ENCODE data around the gene SHISAL1. TPM values are rescaled to one million over a fixed set of nuclear protein-coding genes. Genes with fewer than 3 reads are reported as not detected.

The SHISAL1 gene
- total RNA-seq, 1 experiment from 2014 or later: 2.9 TPM

DNA sequence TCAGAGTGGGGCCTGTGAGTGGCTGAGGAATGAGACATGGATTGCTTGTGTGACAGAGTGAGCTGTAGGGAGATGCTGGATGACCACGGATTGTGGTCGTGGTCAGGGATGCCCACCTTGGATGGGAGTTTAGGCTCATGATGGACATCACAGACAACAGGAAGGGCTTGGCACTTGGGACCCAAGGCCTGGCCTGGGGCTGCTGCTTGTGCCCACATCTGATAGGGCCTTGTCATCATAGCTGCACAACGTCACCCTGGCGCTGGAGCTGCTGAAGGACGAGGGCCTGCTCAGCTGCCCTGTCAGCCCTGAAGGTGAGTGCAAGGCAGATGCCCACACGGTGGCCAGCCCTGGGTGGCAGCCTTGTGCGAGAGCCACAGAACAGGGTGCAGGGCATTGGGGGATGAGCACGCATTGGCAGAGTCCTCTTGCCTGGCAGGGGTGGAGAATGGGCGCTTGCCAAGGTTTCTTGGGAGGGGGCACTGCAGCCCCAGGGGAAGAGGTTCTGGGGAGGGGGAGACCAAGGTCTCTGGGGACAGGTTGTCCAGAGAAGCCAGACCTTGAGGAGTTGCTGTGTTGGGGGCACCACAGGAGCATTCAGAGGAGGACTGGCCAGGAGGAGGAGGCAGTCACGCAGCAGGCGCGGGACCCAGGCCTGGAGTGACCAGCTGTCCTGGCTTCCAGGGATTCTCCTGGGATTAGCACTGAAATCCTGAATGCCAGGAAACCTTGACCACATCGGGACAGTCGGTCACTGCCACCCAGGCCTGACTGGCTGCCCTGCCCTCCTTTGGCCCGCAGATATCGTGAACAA is 107.0 kb downstream of the SHISAL1 start:
- Histone ChIP-seq H3K56ac (ENCODE audit: insufficient read length, low read depth, low read length) (no peak overlapping the region), H2BK15ac (ENCODE audit: low read depth, low read length) (no peak overlapping the region), H3K23me2 (ENCODE audit: insufficient read length, low read depth, low read length, poor library complexity, severe bottlenecking) (no peaks in the 10 kb centered on the region), H3K23ac (ENCODE audit: insufficient read length, low read depth, low read length) (no peak overlapping the region), H4K91ac (ENCODE audit: insufficient read length, low read depth, low read length) (no peak overlapping the region), H2AK5ac (ENCODE audit: insufficient read length, low read length) (no peak overlapping the region), H4K20me1 (ENCODE audit: control insufficient read depth, insufficient read depth, insufficient read length) (no peaks in the 10 kb centered on the region), H2BK5ac (ENCODE audit: insufficient read length, low read length) (no peak overlapping the region), H2BK120ac (ENCODE audit: low read depth, low read length, poor library complexity, severe bottlenecking) (no peak overlapping the region), H3T11ph (ENCODE audit: low read length) (no peak overlapping the region), H3K4ac (ENCODE audit: low read depth, low read length) (no peak overlapping the region), H3K9me3 (ENCODE audit: control insufficient read depth, low read depth, low read length) (no peaks in the 10 kb centered on the region), H3K14ac (ENCODE audit: insufficient read depth, low read length) (no peak overlapping the region; the same call in 1 of the 2 replicates), H2BK20ac (ENCODE audit: low read depth, low read length, poor library complexity, severe bottlenecking) (no peak overlapping the region), H3K4me2 (ENCODE audit: insufficient read depth, insufficient read length, low read length) (no peak overlapping the region), H4K5ac (ENCODE audit: insufficient read length, low read depth, low read length) (no peak overlapping the region), H4K8ac (replicated peaks; ENCODE audit: insufficient read length, low read depth, low read length) (no peak overlapping the region), H2BK12ac (ENCODE audit: insufficient read length, low read depth, low read length) (no peak overlapping the region), H3K27me3 (ENCODE audit: insufficient read depth, low read length) (no peaks in the 10 kb centered on the region), H3K9ac (ENCODE audit: extremely low read depth, insufficient read length, low read length) (no peak overlapping the region), H3K79me1 (ENCODE audit: insufficient read depth, low read depth, low read length, poor library complexity, severe bottlenecking) (no peaks in the 10 kb centered on the region), H3K4me1 (ENCODE audit: insufficient read depth, low read length) (no peaks in the 10 kb centered on the region), H3K27ac (ENCODE audit: insufficient read length, low read depth, low read length) (no peak overlapping the region), H3K79me2 (ENCODE audit: insufficient read depth, low read length) (no peaks in the 10 kb centered on the region), H2AFZ (ENCODE audit: low read length) (no peak overlapping the region), H3K18ac (ENCODE audit: insufficient read length, low read depth, low read length) (no peak overlapping the region)
- H3K36me3 Mint-ChIP-seq (ENCODE audit: insufficient read depth in 1 of 3, low read depth in 3 of 3): peaks cover 0 to 3% (median 0%) of the 10 kb centered on the region in 3 experiments; a peak in 2 of 7 replicates
- peaks cover 0 to 4% of the 10 kb centered on the region in 2 experiments; a peak in 2 of 4 replicates for H3K4me1 Mint-ChIP-seq
- DNase-seq: no peak
- no peak overlapping the region; a peak in 1 of 7 replicates for H3K27ac Mint-ChIP-seq
- no peak overlapping the region for H3K4me3 Mint-ChIP-seq
- TF ChIP-seq, protein P1, sequence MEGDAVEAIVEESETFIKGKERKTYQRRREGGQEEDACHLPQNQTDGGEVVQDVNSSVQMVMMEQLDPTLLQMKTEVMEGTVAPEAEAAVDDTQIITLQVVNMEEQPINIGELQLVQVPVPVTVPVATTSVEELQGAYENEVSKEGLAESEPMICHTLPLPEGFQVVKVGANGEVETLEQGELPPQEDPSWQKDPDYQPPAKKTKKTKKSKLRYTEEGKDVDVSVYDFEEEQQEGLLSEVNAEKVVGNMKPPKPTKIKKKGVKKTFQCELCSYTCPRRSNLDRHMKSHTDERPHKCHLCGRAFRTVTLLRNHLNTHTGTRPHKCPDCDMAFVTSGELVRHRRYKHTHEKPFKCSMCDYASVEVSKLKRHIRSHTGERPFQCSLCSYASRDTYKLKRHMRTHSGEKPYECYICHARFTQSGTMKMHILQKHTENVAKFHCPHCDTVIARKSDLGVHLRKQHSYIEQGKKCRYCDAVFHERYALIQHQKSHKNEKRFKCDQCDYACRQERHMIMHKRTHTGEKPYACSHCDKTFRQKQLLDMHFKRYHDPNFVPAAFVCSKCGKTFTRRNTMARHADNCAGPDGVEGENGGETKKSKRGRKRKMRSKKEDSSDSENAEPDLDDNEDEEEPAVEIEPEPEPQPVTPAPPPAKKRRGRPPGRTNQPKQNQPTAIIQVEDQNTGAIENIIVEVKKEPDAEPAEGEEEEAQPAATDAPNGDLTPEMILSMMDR (conservative IDR thresholded peaks at IDR 0.05): no peak
- H3K9me3 Mint-ChIP-seq: peaks cover 0 to 11% of the 10 kb centered on the region in 2 experiments; a peak in 3 of 5 replicates
- WGBS (ENCODE audit: extremely low coverage, insufficient read length, low lambda C conversion rate): no CpG with 5 or more reads among the region's 16 CpGs
- H3K27me3 Mint-ChIP-seq (ENCODE audit: low read depth): peaks cover 8% of the 10 kb centered on the region
